NCI-H128 (cell line): ENCODE data around the gene HOXA6.

ENCODE experiments used
- DNase-seq: peaks from one replicate; lab custom pipeline; 2025; ENCODE audit not compliant: unreplicated experiment; lab: John Stamatoyannopoulos, UW

HOXA6 gene

DNA sequence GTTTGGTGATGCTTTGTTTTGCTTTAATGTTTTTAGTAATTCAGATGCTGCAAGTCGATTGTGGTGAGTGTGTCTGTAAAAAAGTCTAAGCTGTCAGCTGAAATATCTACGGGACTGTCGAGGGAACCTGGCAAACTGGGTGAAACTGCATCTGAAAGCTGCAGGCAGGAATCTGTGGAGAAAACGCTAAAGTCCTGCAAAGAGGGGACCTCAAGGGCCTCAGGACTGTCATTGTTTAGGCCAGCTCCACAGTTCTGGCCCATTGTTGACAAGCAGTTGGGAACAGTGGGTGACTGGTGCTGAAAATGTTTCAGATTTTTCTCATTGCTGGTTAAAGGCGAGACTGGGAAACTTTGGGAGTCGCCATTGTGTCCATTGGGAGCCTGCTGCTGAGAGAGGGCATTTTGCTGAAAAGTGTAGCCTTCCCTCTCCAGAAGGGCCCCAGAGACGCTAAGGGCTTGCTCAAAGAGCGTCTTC lies 46.8 kb downstream of the HOXA6 start:
- DNase-seq, result no peak

DNA sequence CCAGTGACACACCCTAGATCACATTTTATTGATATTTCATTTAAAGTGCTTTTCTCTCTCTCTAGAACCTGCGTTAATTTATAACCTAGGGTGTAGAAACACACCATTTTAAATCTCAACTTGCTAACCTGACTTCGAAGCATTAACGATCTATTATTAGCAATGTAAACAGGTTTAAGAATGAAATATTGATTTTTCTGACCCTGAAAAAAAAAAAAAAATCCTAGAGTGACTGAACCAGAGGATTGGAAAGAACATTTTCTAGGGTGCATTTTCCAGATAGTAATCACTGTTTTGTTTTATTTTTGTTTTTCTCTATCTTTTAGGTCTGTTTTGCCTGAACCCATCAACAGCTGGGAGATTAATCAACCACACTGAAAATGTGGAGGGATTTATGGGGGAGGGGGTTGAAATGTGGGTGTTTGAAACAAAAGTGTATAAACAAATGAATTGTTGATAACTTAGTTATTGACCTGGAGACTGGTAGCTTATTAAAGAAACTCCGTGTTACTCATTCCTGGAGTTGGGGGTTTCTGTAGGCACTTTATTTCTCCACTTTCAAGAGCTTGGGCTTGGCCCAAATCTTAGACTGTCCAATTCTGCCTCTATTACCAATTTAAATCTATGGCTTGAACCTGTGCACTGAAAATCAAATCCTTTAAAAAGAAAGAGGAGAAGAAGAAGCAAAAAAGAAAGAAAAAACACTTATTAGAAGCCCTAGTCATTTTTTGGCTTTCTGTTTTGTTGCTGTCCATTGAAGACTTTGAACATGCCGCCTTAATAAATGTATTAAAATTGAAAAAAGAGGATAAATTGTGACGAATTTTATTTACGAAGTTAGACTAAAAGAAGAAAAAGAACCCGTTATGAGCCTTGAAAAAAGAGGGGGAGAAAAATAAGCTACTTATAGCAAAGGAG lies 47.9 kb downstream of the HOXA6 start:
- DNase-seq, result no peak

DNA sequence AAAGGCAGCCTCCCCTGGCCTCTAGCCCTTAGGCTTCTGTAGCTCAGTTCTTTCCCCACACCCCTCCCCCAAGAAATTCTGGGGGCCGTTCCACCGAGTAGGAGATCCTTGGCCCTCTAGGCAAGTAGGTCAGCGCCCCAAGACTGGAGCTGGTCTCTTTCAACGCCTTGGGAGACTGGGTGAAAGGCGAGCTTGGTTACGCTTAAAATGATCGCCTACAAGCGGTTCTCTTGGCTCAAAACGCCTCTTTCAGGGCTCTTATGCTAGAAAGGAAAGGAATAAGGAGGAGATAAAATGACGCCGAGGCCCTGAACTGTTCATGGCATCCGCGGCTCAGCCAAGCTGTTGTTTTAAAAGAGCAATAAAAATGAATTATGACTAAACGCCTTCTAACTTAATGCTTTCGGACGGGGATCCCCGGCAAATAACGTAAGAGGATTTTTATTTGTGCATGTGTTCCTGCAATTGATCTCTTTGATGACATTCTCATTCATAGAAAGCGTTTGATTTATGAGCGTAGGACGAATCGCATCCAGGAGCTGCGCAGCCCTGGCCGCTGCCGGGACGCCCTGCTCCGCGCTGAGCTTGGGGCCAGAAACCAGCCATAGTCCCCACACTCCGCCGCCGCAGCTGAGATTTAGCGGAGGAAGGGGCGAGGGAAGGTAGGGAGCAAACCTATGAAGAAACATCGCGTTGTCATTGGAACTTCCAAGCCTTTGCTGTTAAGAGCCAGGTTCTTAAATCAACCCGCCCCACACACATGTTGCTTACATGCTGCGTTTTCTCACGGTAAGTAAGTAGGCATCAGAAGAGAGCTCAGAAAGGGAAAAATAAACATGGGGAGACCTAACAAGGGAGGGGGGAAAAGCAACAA lies 48.8 kb downstream of the HOXA6 start:
- DNase-seq, result no peak

DNA sequence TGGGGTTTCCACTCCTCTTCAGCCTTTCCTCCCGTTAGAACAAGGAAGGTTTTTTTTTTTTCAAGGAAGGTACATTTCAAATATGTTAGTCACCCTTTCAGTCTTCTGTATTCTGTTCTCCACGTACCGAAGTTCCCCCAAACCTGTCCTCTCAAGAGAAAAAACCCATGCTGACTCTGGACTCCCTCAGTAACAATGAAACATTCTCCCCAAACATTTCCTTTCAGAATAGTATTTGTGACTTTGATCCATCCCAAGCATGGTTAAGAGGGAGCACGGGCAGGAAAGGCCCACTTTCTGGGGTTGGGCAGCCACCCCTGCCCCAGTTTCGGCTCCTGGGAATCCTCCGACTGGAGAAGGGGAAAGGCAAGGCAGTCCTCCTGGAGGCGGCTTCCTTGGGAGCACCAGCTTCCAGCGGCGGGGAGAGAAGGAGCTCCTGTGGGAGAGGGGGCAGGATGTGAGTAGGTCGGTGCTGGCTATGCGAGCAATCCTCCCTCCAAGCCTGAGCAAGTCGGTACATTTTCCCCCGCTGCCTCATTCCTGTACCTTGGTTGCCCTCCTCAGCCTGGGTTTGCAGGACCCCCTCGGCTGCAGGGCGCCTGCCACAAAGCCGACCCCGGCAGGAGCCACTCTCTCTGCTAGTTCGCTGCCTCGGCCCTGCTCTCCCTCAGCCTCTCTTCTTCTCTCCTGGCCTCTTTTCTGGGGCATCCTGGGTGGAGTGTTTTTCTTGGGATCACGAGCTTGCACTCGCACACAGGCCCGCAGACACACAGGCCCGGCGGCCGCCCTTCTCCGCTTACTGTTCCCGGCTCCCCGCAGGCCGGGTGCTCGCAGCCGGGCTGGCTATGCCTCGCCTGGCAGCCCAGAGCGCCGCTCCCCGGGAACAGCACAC lies 49.6 kb downstream of the HOXA6 start:
- no peak for DNase-seq

DNA sequence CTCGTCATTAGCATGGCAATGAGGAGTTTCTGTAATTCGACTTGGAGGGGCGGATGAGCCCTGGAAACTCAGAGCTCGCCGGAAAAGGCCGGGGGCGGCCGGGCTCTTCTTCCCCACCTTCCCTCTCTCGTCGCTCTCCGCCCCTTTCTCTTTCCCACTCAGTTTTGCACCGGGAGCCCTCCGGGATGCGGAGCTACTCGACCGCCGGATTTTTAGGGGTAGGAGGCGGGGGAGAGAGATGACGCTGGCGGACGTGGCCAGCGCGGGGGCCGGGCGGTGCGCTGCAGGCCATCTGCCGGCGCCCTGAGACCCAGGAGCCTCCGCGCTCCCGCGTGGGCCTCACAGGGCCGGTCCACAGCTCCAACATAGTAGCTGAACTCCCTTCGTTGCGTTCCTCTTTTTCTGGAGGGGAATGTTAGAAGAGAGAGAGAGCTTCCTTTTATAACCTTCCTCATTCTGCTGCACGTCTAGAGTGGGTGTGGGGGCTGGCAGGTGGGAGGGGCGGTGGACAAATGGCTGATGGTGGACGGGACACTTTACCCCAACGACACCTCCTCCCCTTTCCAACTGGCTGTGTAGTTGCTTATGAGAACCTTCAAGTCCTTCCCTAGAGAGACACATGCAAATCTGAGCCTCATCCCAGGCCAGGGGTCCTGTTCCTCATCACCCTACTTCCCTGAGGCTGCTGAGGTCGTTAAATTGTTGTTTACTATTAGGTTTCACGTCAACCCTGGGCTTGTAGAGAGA lies 50.6 kb downstream of the HOXA6 start:
- DNase-seq, result no peak

DNA sequence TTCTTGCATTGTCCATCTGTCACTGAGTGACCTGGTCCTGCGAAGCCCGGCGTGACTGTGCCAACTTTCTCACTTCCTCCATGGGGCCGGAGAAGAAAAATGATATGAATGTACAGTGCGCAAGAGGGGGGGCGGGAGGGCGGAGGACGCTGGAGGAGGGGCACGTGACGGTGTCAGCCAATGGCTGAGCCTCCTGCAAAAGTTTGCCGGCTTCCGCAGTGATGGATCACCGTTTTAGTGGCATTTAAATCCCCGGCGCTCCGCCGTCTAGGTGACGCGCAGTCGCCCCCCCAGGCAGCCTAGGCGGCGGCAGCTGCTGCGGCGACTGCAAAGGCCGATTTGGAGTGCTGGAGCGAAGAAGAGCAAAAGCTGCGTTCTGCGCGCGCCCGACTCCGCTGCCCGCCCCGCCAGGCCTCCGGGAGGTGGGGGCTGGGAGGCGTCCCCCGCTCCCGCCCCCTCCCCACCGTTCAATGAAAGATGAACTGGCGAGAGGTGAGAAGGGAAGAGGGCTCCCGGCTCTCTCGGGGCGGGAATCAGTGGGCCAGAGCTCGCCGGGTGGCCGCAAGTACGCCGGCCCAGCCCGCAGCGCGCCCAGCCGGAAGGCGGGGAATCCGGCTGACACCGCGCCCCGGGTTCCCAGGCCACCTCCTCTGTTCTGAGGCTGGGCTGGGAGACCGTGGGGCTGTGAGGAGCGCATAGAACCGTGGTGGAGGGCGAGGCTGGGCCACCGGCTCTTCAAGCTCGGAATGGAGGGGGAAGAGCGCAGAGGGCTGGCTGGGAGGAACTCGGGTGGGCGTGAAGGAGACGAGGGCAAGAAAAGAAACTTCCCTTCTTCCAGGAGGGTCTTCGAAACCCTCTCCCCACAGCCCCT lies 51.4 kb downstream of the HOXA6 start, which contains the start of gene HOXA1:
HOXA1 (minus strand) TSS at position 104 of the 871 bp plus-strand sequence; CDS start at position 16, 88 bp downstream.
- peak; percentile 43 for DNase-seq
